ENCODE results near the gene CDC42BPA.

DNA sequence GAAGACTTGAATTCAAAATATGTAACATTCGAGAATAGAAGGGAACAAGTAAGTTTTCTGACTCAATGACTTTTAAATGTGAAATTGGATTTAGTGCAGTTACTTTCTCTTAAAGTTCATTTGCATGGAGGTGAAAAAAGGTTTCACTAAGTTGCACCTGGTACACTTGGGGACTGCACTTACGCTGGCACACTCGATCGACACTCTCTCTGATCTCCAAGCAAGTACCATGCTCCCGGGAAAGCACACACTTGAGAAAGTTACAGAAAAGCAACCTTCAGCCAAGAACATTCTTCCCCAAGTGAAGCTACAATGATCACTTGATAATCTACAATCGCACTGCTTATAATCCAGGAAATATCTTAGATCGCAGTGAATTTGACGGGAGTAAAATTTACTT, 315.1 kb downstream of the CDC42BPA start:
- TF ChIP-seq, protein P1, sequence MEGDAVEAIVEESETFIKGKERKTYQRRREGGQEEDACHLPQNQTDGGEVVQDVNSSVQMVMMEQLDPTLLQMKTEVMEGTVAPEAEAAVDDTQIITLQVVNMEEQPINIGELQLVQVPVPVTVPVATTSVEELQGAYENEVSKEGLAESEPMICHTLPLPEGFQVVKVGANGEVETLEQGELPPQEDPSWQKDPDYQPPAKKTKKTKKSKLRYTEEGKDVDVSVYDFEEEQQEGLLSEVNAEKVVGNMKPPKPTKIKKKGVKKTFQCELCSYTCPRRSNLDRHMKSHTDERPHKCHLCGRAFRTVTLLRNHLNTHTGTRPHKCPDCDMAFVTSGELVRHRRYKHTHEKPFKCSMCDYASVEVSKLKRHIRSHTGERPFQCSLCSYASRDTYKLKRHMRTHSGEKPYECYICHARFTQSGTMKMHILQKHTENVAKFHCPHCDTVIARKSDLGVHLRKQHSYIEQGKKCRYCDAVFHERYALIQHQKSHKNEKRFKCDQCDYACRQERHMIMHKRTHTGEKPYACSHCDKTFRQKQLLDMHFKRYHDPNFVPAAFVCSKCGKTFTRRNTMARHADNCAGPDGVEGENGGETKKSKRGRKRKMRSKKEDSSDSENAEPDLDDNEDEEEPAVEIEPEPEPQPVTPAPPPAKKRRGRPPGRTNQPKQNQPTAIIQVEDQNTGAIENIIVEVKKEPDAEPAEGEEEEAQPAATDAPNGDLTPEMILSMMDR (IDR thresholded peaks at IDR 0.05), result no peak
- TF ChIP-seq GABPA (IDR thresholded peaks at IDR 0.05; ENCODE audit: low read depth) (no peak), CHD2 (IDR thresholded peaks at IDR 0.05; ENCODE audit: low read length, partially characterized antibody) (no peak), NRF1 (IDR thresholded peaks at IDR 0.05; ENCODE audit: low read depth, low read length) (no peak), POLR2AphosphoS5 (IDR thresholded peaks at IDR 0.05; ENCODE audit: low read depth, low read length) (no peak), EP300 (IDR thresholded peaks at IDR 0.05; ENCODE audit: borderline replicate concordance in 1 of 2, low read depth in 1 of 2, low read length in 1 of 2) (no peak), SMC3 (IDR thresholded peaks at IDR 0.05; ENCODE audit: low read depth, low read length) (no peak), TAF1 (IDR thresholded peaks at IDR 0.05; ENCODE audit: borderline replicate concordance, low read depth, low read length) (no peak), FOXM1 (IDR thresholded peaks at IDR 0.05; ENCODE audit: low read depth) (no peak), FOSL2 (IDR thresholded peaks at IDR 0.05; ENCODE audit: borderline replicate concordance, low read depth) (no peak)
- TF ChIP-seq, protein P2, sequence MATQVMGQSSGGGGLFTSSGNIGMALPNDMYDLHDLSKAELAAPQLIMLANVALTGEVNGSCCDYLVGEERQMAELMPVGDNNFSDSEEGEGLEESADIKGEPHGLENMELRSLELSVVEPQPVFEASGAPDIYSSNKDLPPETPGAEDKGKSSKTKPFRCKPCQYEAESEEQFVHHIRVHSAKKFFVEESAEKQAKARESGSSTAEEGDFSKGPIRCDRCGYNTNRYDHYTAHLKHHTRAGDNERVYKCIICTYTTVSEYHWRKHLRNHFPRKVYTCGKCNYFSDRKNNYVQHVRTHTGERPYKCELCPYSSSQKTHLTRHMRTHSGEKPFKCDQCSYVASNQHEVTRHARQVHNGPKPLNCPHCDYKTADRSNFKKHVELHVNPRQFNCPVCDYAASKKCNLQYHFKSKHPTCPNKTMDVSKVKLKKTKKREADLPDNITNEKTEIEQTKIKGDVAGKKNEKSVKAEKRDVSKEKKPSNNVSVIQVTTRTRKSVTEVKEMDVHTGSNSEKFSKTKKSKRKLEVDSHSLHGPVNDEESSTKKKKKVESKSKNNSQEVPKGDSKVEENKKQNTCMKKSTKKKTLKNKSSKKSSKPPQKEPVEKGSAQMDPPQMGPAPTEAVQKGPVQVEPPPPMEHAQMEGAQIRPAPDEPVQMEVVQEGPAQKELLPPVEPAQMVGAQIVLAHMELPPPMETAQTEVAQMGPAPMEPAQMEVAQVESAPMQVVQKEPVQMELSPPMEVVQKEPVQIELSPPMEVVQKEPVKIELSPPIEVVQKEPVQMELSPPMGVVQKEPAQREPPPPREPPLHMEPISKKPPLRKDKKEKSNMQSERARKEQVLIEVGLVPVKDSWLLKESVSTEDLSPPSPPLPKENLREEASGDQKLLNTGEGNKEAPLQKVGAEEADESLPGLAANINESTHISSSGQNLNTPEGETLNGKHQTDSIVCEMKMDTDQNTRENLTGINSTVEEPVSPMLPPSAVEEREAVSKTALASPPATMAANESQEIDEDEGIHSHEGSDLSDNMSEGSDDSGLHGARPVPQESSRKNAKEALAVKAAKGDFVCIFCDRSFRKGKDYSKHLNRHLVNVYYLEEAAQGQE (IDR thresholded peaks at IDR 0.05; ENCODE audit: low read depth, low read length), result no peak
- TF ChIP-seq, protein P3, sequence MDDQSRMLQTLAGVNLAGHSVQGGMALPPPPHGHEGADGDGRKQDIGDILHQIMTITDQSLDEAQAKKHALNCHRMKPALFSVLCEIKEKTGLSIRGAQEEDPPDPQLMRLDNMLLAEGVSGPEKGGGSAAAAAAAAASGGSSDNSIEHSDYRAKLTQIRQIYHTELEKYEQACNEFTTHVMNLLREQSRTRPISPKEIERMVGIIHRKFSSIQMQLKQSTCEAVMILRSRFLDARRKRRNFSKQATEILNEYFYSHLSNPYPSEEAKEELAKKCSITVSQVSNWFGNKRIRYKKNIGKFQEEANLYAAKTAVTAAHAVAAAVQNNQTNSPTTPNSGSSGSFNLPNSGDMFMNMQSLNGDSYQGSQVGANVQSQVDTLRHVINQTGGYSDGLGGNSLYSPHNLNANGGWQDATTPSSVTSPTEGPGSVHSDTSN (IDR thresholded peaks at IDR 0.05), result no peak
- TF ChIP-seq, protein P4, sequence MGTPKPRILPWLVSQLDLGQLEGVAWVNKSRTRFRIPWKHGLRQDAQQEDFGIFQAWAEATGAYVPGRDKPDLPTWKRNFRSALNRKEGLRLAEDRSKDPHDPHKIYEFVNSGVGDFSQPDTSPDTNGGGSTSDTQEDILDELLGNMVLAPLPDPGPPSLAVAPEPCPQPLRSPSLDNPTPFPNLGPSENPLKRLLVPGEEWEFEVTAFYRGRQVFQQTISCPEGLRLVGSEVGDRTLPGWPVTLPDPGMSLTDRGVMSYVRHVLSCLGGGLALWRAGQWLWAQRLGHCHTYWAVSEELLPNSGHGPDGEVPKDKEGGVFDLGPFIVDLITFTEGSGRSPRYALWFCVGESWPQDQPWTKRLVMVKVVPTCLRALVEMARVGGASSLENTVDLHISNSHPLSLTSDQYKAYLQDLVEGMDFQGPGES (IDR thresholded peaks at IDR 0.05; ENCODE audit: low read depth, low read length), result no peak
- TF ChIP-seq, protein P5, sequence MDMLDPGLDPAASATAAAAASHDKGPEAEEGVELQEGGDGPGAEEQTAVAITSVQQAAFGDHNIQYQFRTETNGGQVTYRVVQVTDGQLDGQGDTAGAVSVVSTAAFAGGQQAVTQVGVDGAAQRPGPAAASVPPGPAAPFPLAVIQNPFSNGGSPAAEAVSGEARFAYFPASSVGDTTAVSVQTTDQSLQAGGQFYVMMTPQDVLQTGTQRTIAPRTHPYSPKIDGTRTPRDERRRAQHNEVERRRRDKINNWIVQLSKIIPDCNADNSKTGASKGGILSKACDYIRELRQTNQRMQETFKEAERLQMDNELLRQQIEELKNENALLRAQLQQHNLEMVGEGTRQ (IDR thresholded peaks at IDR 0.05; ENCODE audit: borderline replicate concordance, low read depth, low read length), result no peak
